SK-N-SH treated with all-trans-retinoic acid at 6 μM for 48 hours (cell line): ENCODE measurements around the gene PGC.

Source experiments
- ATAC-seq: fragments of 200-7000 bp; cut with Tn5 transposase; 3 replicates; pipeline ENCODE4 v1.9.1; 2020; ENCODE audit warnings: mild to moderate bottlenecking, moderate library complexity
- BACH2 ChIP-seq: fragments of 250-450 bp; sonication (Bioruptor Pico); IDR thresholded peaks from 2 replicates; pipeline ENCODE4 v1.9.0; 2021; ENCODE audit warnings: mild to moderate bottlenecking, borderline replicate concordance
- CSDC2 ChIP-seq: fragments of 250-450 bp; sonication (Bioruptor Pico); IDR thresholded peaks from 2 replicates; pipeline ENCODE4 v1.5.0; 2020; ENCODE audit warnings: mild to moderate bottlenecking, moderate library complexity
- ESRRG ChIP-seq: fragments of 250-450 bp; sonication (Bioruptor Pico); IDR thresholded peaks from 2 replicates; pipeline ENCODE4 v1.6.1; 2021; ENCODE audit warnings: mild to moderate bottlenecking
- ISL1 ChIP-seq: fragments of 250-450 bp; sonication (Bioruptor Pico); IDR thresholded peaks from 2 replicates; pipeline ENCODE4 v2.1.2; 2022; ENCODE audit warnings: mild to moderate bottlenecking, moderate library complexity
- OSR1 ChIP-seq: fragments of 250-450 bp; sonication (Bioruptor Pico); IDR thresholded peaks from 2 replicates; pipeline ENCODE4 v1.8.0; 2022; ENCODE audit warnings: moderate library complexity, mild to moderate bottlenecking, inconsistent platforms
- PATZ1 ChIP-seq: fragments of 250-450 bp; sonication (Bioruptor Pico); IDR thresholded peaks from 2 replicates; pipeline ENCODE4 v1.8.0; 2020; ENCODE audit warnings: mild to moderate bottlenecking, moderate library complexity, borderline replicate concordance
- POU6F1 ChIP-seq: fragments of 250-450 bp; sonication (Bioruptor Pico); IDR thresholded peaks from 2 replicates; pipeline ENCODE4 v1.8.0; 2021; ENCODE audit warnings: low read depth, mild to moderate bottlenecking, moderate library complexity, borderline replicate concordance
- PPARA ChIP-seq: fragments of 250-450 bp; sonication (Bioruptor Pico); IDR thresholded peaks from 2 replicates; pipeline ENCODE4 v1.5.0; 2020; ENCODE audit warnings: mild to moderate bottlenecking, borderline replicate concordance
- SNAI2 ChIP-seq: fragments of 250-450 bp; sonication (Bioruptor Pico); IDR thresholded peaks from 2 replicates; pipeline ENCODE4 v1.5.0; 2020; ENCODE audit warnings: mild to moderate bottlenecking, moderate library complexity
- TCF4 ChIP-seq: fragments of 250-450 bp; sonication (Bioruptor Pico); IDR thresholded peaks from 2 replicates; pipeline ENCODE4 v1.8.0; 2021; ENCODE audit warnings: mild to moderate bottlenecking, moderate library complexity, borderline replicate concordance
- TOX ChIP-seq: fragments of 250-450 bp; sonication (Bioruptor Pico); IDR thresholded peaks from 2 replicates; pipeline ENCODE4 v1.8.0; 2021; ENCODE audit warnings: mild to moderate bottlenecking, moderate library complexity, borderline replicate concordance
- TSHZ2 ChIP-seq: fragments of 250-450 bp; sonication (Bioruptor Pico); IDR thresholded peaks from 2 replicates; pipeline ENCODE4 v1.5.0; 2020; ENCODE audit warnings: mild to moderate bottlenecking, moderate library complexity
- ZFP3 ChIP-seq: fragments of 250-450 bp; sonication (Bioruptor Pico); IDR thresholded peaks from 2 replicates; pipeline ENCODE4 v1.5.0; 2020; ENCODE audit warnings: mild to moderate bottlenecking, moderate library complexity
- ZFP30 ChIP-seq: fragments of 450-650 bp; formaldehyde crosslinking; IDR thresholded peaks from 2 replicates; pipeline ENCODE4 v1.5.0; 2022; ENCODE audit warnings: mild to moderate bottlenecking, moderate library complexity
- ZNF565 ChIP-seq: fragments of 450-650 bp; formaldehyde crosslinking; conservative IDR thresholded peaks from 2 replicates; pipeline ENCODE4 v1.5.0; 2020; ENCODE audit warnings: low read depth, mild to moderate bottlenecking, moderate library complexity
- ZNF70 ChIP-seq: fragments of 450-650 bp; formaldehyde crosslinking; IDR thresholded peaks from 2 replicates; pipeline ENCODE4 v1.5.0; 2020; ENCODE audit warnings: mild to moderate bottlenecking, moderate library complexity
- ZNF8 ChIP-seq: fragments of 450-650 bp; formaldehyde crosslinking; IDR thresholded peaks from 2 replicates; pipeline ENCODE4 v1.5.0; 2020; ENCODE audit warnings: mild to moderate bottlenecking, moderate library complexity
- TF ChIP-seq, protein P1 (sequence below): fragments of 250-450 bp; sonication (Bioruptor Pico); IDR thresholded peaks from 2 replicates; pipeline ENCODE4 v1.5.1; 2020; ENCODE audit warnings: low read depth, mild to moderate bottlenecking, moderate library complexity
- TF ChIP-seq, protein P2 (sequence below): fragments of 250-450 bp; sonication (Bioruptor Pico); IDR thresholded peaks from 2 replicates; pipeline ENCODE4 v1.5.1; 2021; ENCODE audit warnings: mild to moderate bottlenecking, moderate library complexity

Gene PGC

GRCh38 chr6:41729624-41730023 lies 17.6 kb downstream of the PGC start:
- no peak for TF ChIP-seq TSHZ2 (CRISPR knock-in tag)
- no peak for TF ChIP-seq ISL1
- TF ChIP-seq, protein P1, sequence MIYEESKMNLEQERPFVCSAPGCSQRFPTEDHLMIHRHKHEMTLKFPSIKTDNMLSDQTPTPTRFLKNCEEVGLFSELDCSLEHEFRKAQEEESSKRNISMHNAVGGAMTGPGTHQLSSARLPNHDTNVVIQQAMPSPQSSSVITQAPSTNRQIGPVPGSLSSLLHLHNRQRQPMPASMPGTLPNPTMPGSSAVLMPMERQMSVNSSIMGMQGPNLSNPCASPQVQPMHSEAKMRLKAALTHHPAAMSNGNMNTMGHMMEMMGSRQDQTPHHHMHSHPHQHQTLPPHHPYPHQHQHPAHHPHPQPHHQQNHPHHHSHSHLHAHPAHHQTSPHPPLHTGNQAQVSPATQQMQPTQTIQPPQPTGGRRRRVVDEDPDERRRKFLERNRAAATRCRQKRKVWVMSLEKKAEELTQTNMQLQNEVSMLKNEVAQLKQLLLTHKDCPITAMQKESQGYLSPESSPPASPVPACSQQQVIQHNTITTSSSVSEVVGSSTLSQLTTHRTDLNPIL = no peak
- no peak for TF ChIP-seq ZNF565
- no peak for TF ChIP-seq ZNF8 (CRISPR knock-in tag)
- no peak for TF ChIP-seq PATZ1 (CRISPR knock-in tag)
- TF ChIP-seq ZNF70 (CRISPR knock-in tag) = no peak
- TF ChIP-seq BACH2 (CRISPR knock-in tag) = no peak
- no peak for TF ChIP-seq CSDC2 (CRISPR knock-in tag)
- TF ChIP-seq, protein P2, sequence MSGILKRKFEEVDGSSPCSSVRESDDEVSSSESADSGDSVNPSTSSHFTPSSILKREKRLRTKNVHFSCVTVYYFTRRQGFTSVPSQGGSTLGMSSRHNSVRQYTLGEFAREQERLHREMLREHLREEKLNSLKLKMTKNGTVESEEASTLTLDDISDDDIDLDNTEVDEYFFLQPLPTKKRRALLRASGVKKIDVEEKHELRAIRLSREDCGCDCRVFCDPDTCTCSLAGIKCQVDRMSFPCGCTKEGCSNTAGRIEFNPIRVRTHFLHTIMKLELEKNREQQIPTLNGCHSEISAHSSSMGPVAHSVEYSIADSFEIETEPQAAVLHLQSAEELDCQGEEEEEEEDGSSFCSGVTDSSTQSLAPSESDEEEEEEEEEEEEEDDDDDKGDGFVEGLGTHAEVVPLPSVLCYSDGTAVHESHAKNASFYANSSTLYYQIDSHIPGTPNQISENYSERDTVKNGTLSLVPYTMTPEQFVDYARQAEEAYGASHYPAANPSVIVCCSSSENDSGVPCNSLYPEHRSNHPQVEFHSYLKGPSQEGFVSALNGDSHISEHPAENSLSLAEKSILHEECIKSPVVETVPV = no peak
- no peak for TF ChIP-seq SNAI2 (CRISPR knock-in tag)
- TF ChIP-seq POU6F1 (CRISPR knock-in tag) = no peak
- no peak for TF ChIP-seq TCF4 (CRISPR knock-in tag)
- no peak for TF ChIP-seq PPARA (CRISPR knock-in tag)
- no peak for TF ChIP-seq ZFP30 (CRISPR knock-in tag)
- TF ChIP-seq ESRRG (CRISPR knock-in tag) = no peak
- TF ChIP-seq TOX (CRISPR knock-in tag) = no peak
- no peak for TF ChIP-seq ZFP3 (CRISPR knock-in tag)
- TF ChIP-seq OSR1 = no peak
- TF ChIP-seq, all 23 proteins: peak for 0
- ATAC-seq = no peak

- no peak for ATAC-seq
These were observed 18.2 kb downstream of the PGC start for GRCh38 chr6:41728954-41729353.

More at GRCh38 chr6:41728954-41729353, 18.2 kb downstream of the PGC start:
- TF ChIP-seq, protein P2 = no peak
- TF ChIP-seq ZNF8 (CRISPR knock-in tag) (no peak), TSHZ2 (CRISPR knock-in tag) (no peak), ZFP30 (CRISPR knock-in tag) (no peak), CSDC2 (CRISPR knock-in tag) (no peak), ZNF70 (CRISPR knock-in tag) (no peak), ZNF565 (no peak), PPARA (CRISPR knock-in tag) (no peak), BACH2 (CRISPR knock-in tag) (no peak)
- TF ChIP-seq, protein P1 = no peak
